GM12891 (cell line): ENCODE data around the gene POP4.

ENCODE experiments used
- POLR2A ChIP-seq: IDR thresholded peaks from 2 replicates; pipeline ENCODE4 v1.6.1; 2011; ENCODE audit warnings: low read depth, low read length, control low read depth
- TAF1 ChIP-seq: IDR thresholded peaks from 2 replicates; pipeline ENCODE4 v1.6.1; 2011; ENCODE audit warnings: low read depth, low read length, control low read depth

- TF ChIP-seq POLR2A (no peak), TAF1 (no peak)
These were observed 6.0 kb downstream of the POP4 start for GRCh38 chr19:29612121-29612520.
